GM19395 (cell line): ENCODE data around the gene CSTPP1.
"Not testable (repeated sequence)": the region's sequence is repeated elsewhere in the genome, so short reads cannot be mapped to it uniquely, and the experiment has no call there.

Experiments
- ATAC-seq: cut with Tn5 transposase; IDR thresholded peaks from one replicate; pipeline ENCODE4 v1.9.1; 2021; ENCODE audit warnings: mild to moderate bottlenecking, moderate library complexity; ENCODE audit not compliant: unreplicated experiment

The CSTPP1 gene

GRCh38 chr11:46951864-46952263 lies 15.3 kb downstream of the CSTPP1 start:
- ATAC-seq, result no peak

DNA sequence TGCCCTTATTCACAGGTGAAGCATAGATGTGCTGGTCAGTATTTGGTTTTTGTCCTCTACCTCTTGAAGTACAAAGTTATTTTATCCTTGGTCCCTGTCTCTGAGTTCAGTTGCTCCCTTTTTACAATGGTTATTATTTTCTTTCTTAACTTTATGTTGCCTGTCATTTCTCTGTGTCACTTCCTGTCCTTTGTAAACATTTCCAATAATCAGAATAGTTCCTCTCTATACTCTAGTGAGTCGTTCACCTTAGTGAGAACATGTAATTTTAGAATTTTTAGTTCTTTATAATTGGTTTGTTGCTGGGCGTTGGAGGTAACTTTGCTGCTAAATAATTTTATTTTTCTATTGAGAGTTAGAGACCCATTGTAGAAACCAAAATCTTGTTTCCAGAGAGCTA lies 16.0 kb downstream of the CSTPP1 start:
- ATAC-seq, result no peak

DNA sequence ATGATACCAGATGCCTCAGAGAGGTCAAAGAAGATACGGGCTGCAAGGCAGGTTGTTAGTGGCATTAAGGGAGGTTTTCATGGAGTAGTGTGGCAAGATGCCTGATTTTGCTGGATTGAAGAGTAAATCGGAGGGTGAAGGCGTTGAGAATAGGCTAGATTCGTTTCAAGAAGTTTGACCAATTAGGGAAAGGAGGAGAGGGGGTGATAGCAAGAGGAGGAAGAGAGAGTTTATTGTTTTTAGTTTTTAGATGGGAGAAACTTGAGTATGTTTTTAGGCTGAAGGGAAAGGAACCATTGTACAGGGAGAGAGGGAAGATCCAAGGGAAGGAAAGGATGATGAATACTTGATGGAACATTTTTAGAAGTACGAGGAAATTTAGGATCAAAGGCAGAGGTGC lies 16.5 kb downstream of the CSTPP1 start:
- no peak for ATAC-seq

DNA sequence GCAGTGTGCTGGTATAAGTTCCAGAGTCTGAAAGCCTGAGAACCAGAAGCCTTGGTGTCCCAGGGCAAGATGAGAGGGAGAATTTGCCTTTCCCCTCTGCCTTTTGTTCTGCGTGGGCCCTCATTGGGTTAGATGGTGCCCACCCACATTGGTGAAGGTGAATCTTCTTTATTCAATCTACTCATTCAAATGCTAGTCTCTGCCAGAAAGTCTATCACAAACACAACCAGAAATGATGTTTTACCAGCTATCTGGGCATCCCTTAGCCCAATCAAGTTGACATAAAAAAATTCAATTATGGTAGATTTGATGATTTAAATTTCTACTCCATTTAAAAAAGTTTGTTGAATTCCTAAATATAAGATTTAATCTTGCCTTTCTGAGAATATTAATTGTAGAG lies 22.2 kb downstream of the CSTPP1 start:
- no peak for ATAC-seq

- no peak for ATAC-seq
These were observed 24.5 kb downstream of the CSTPP1 start for GRCh38 chr11:46961041-46961440.

GRCh38 chr11:46961886-46962285 lies 25.3 kb downstream of the CSTPP1 start:
- not testable (repeated sequence) for ATAC-seq

DNA sequence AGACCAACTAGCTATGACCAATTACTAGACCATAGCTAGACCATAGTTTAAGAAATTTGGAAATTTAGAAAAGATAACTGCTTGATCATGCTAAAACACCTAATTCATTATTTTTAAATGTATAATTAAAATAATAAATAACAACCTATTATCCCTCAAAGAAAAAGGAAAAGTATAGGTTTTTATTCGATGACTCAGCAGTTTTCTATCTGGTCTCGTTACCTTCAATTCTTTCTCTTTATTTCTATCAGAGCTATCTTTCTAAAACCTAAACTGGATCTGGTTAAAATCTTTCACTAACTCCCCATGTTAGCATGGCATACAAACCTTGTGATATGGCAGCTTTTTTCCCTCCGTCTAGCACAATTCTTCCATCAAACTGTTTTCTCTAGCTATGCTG lies 27.3 kb downstream of the CSTPP1 start:
- no peak for ATAC-seq

GRCh38 chr11:46966773-46967172 lies 30.2 kb downstream of the CSTPP1 start:
- ATAC-seq, result no peak

GRCh38 chr11:46967962-46968361 lies 31.4 kb downstream of the CSTPP1 start:
- no peak for ATAC-seq

GRCh38 chr11:46969379-46969778 lies 32.8 kb downstream of the CSTPP1 start:
- ATAC-seq, result no peak

- no peak for ATAC-seq
These were observed 34.5 kb downstream of the CSTPP1 start for GRCh38 chr11:46970913-46971625.

DNA sequence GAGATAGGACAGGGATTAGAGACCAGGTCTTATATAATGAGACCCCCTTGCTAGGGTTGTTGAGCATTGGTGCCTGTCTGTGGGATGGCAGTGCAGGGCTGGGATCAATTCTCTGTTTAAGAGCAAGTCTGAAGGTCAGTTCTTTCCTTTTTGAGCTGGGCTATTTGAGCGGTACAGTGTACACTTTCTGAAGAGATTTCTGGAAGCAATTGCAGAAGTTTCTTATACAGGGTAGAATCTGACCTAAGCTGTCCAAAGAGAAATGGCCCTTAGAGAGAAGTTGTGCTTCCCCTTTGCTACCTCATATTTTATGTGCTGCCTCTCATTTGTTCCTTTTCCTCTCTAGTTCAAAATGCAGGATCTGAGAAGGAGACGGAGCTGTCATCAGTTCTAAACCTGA lies 35.8 kb downstream of the CSTPP1 start:
- ATAC-seq, result no peak

- no peak for ATAC-seq
These were observed 36.3 kb downstream of the CSTPP1 start for GRCh38 chr11:46972821-46973220.

GRCh38 chr11:46976182-46976854 lies 39.8 kb downstream of the CSTPP1 start:
- ATAC-seq, result no peak

GRCh38 chr11:46977038-46977813 lies 40.7 kb downstream of the CSTPP1 start:
- no peak for ATAC-seq

- ATAC-seq, result no peak
These were observed 41.5 kb downstream of the CSTPP1 start for GRCh38 chr11:46978005-46978491.

GRCh38 chr11:46979358-46979757 lies 42.8 kb downstream of the CSTPP1 start:
- no peak for ATAC-seq

DNA sequence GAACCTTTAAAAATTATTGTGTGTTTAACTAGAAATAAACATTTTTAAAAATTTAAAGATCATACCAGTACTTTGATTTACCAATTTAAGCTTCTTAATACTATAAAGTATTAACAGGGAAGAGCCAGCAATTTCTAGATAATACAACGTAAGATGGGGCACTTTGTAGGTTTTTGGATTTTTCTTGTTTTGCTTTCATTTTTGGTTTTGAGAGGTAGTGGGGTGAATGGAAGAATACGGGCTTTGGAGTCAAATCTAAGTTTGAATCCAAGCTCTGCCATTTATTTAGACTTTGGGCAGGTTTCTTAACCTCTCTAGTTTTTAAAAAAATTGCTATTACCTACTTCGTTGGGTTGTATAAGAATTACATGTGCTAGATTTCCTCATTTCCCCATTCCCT lies 44.9 kb downstream of the CSTPP1 start:
- ATAC-seq, result no peak

DNA sequence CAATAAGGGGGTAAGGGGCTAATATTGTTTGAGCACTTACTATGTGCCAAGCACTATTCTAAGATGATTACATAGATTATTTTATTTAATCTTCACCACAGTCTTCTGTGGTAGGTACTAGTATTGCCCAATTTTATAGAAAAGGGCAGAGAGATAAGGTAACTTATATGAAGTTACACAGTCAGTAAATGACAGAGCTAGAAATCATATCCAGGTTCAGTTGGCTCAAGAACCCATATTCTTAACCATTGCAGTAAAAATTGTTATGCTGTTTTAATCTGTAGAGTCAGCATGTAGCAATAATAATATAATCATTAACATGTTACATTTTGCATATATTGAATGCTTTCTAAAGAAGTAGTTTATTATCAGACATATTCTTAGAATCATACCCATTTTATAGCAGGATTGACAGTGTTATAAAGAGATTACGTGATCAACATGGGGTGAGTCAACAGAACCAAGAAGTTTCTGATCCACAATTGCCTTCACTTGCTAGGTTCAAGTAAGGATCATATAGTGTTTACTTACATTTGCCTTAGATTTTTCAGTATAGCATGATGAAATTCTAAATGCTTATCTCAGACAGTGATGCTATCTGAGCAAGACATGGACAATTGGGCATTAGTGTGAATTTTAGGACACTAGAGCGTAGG lies 46.4 kb downstream of the CSTPP1 start:
- no peak for ATAC-seq

DNA sequence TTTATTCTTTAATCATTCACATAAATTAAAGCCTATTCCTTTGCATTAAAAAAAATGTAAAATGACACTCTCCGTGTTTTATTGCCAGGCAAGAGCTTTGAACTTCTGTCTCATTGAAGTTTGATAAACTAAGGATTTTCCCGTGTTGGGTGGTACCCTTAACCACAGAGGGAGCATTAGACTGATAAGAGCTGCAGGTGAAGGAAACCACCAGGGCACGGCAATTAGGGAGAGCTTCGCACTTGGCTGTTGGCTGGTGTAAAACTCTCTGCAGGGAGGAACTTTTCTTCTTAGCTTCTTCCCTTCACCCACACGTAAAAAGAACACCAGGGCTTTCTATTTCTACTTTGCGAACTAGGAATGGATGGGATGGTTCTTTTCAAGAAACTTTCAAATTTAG lies 47.0 kb downstream of the CSTPP1 start:
- ATAC-seq, result no peak

- ATAC-seq, result no peak
These were observed 48.0 kb downstream of the CSTPP1 start for GRCh38 chr11:46984548-46984947.
